Measurements from ENCODE around the gene CTNNA3.

DNA sequence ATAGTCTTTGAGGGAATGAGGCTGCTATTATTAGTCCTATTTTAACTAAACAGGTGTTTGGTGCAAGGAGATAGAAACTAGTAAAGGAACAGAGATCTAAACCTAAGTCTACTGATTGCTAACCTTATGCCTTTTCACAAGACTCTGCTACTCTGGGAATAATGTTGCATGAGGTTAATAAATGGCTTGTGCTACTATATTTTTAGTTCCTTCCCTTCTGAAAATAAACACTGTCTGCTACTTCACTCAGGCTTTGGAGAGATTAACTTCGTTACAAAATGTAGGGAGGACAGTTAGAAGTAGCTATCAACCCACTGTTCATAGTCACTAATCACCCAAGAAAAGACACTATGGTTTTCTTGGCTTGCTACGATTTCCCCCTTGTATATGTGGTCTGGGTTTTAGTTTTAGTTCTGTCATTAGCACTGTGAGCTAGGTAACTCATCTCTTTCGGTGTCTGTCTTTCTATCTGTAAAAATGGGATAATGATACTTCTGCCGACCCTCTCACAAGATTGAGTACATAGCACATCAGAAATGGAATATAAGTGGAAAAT lies 474.0 kb downstream of the CTNNA3 start:
- TF ChIP-seq, protein P1, sequence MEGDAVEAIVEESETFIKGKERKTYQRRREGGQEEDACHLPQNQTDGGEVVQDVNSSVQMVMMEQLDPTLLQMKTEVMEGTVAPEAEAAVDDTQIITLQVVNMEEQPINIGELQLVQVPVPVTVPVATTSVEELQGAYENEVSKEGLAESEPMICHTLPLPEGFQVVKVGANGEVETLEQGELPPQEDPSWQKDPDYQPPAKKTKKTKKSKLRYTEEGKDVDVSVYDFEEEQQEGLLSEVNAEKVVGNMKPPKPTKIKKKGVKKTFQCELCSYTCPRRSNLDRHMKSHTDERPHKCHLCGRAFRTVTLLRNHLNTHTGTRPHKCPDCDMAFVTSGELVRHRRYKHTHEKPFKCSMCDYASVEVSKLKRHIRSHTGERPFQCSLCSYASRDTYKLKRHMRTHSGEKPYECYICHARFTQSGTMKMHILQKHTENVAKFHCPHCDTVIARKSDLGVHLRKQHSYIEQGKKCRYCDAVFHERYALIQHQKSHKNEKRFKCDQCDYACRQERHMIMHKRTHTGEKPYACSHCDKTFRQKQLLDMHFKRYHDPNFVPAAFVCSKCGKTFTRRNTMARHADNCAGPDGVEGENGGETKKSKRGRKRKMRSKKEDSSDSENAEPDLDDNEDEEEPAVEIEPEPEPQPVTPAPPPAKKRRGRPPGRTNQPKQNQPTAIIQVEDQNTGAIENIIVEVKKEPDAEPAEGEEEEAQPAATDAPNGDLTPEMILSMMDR (IDR thresholded peaks at IDR 0.05): no peak
- TF ChIP-seq POLR2AphosphoS5 (IDR thresholded peaks at IDR 0.05) (no peak), POLR2A (IDR thresholded peaks at IDR 0.05) (no peak), EP300 (IDR thresholded peaks at IDR 0.05; ENCODE audit: low read depth) (no peak)
